HFFc6 (cell line): ENCODE measurements around the gene PITPNM1. TPM values are rescaled to one million over a fixed set of nuclear protein-coding genes. Genes with fewer than 3 reads are reported as not detected.
"Not testable (repeated sequence)": the region's sequence is repeated elsewhere in the genome, so short reads cannot be mapped to it uniquely, and the experiment has no call there.

Source experiments
- DNase-seq: peaks from one replicate; pipeline ENCODE4 v3.0.0-alpha.2; 2018
- H3K27ac Mint-ChIP-seq: 2 replicates; pipeline ENCODE4 v1.8.0; 2020; ENCODE audit warnings: mild to moderate bottlenecking, mixed read lengths
- H3K27me3 Mint-ChIP-seq: 2 replicates; pipeline ENCODE4 v1.8.0; 2021; ENCODE audit warnings: mild to moderate bottlenecking, moderate library complexity, mixed read lengths; ENCODE audit not compliant: insufficient read depth
- H3K36me3 Mint-ChIP-seq: 2 replicates; pipeline ENCODE4 v1.8.0; 2021; ENCODE audit warnings: low read depth, mixed read lengths
- H3K4me1 Mint-ChIP-seq: 2 replicates; pipeline ENCODE4 v1.8.0; 2020; ENCODE audit warnings: low read depth, mixed read lengths
- H3K4me3 Mint-ChIP-seq: 2 replicates; pipeline ENCODE4 v1.8.0; 2020; ENCODE audit warnings: mild to moderate bottlenecking, moderate library complexity, mixed read lengths
- H3K9me3 Mint-ChIP-seq: 2 replicates; pipeline ENCODE4 v1.8.0; 2020; ENCODE audit warnings: mild to moderate bottlenecking, mixed read lengths
- CTCF ChIP-seq: fragments of 200-600 bp; sonication (generic); IDR thresholded peaks from 2 replicates; pipeline ENCODE4 v1.5.0; 2021; ENCODE audit warnings: antibody characterized with exemption, mild to moderate bottlenecking
- total RNA-seq, 6 experiments: library from RNA; stranded (reverse); fragmentation: NEBNext Ultra II Directional; extraction: Animal tissue kit (Norgen Biotek cat#: 25700); gene quantifications; 2 replicates in 1 of 6; 3 replicates in 5 of 6; pipeline ENCODE4 v1.2.3, GENCODE V29; 2021

The PITPNM1 gene
- total RNA-seq, 6 experiments from 2014 or later = 19.6 to 30.3 (median 23.5) TPM

DNA sequence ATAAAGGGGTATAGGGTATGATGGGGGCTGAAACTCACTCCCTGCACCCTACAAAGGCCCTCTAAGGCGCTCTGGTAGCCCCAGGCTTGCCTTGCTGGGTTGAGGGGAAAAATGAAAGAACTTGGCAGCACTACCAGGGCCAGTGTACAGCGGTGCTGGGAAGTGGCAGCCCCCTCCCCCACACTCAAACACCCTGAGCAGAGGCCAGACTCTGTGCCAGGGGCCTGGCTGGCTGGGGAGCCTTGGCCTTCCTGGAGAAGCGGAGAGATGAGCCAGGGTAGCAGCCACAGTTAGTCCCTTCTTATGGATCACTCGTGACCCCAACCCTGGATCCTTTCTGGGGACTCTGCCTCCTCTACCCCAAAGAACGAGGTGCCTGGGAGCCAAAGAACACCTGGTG, 38.8 kb downstream of the PITPNM1 start:
- Mint-ChIP-seq H3K27ac (no peak overlapping the region), H3K27me3 (no peaks in the 10 kb centered on the region; the same call in 1 of the 2 replicates), H3K36me3 (peaks cover 4% of the 10 kb centered on the region; the same call in 1 of the 2 replicates), H3K4me3 (no peak overlapping the region), H3K4me1 (peaks cover 12% of the 10 kb centered on the region; the same call in 1 of the 2 replicates), H3K9me3 (no peaks in the 10 kb centered on the region)
- TF ChIP-seq CTCF = no peak
- no peak for DNase-seq

DNA sequence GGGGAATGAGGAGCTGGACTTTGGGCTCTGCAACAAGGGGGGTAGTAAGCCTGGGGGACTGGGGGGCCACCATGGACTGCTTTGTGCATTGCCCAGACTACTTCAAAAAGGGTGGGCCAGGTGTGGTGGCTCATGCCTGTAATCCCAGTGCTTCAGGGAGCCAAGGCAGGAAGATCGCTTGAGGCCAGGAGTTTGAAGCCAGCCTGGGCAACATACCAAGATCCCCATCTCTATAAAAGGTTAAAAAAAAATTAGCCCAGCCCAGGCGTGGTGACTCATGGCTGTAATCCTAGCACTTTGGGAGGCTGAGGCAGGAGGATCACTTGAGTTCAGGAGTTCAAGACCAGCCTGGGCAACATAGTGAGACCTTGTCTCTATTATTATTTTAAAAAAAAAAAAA, 39.6 kb downstream of the PITPNM1 start:
- not testable (repeated sequence) for H3K36me3 Mint-ChIP-seq, H3K27me3 Mint-ChIP-seq, H3K9me3 Mint-ChIP-seq
- H3K4me3 Mint-ChIP-seq = peak overlapping the region; percentile 84
- peak overlapping the region; percentile 69 for H3K27ac Mint-ChIP-seq
- DNase-seq = peak; percentile 15
- H3K4me1 Mint-ChIP-seq = peaks cover 12% of the 10 kb centered on the region; the same call in 1 of the 2 replicates

DNA sequence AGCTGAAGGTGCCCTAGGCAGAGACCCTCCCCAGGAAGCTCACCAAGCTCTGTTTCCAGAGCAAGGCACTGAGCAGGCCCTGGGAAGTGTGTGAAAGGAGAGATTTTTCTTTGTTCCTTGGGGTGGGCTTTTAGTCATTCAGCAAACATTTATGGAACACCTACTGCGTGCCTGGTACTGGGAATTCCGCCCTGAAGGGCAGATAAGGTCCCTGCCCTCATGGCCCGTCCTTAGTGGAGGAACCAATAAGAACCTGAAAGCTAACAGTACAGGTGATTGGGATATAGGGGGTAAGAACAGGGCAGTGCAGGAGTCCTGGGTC, 40.0 kb downstream of the PITPNM1 start:
- Mint-ChIP-seq H3K27ac (peak overlapping the region; percentile 69), H3K36me3 (peaks cover 4% of the 10 kb centered on the region; the same call in 1 of the 2 replicates), H3K27me3 (peaks cover 2% of the 10 kb centered on the region; the same call in 1 of the 2 replicates), H3K4me1 (peaks cover 12% of the 10 kb centered on the region; the same call in 1 of the 2 replicates), H3K4me3 (peak overlapping the region; percentile 84), H3K9me3 (no peaks in the 10 kb centered on the region)
- DNase-seq = no peak
- no peak for TF ChIP-seq CTCF

DNA sequence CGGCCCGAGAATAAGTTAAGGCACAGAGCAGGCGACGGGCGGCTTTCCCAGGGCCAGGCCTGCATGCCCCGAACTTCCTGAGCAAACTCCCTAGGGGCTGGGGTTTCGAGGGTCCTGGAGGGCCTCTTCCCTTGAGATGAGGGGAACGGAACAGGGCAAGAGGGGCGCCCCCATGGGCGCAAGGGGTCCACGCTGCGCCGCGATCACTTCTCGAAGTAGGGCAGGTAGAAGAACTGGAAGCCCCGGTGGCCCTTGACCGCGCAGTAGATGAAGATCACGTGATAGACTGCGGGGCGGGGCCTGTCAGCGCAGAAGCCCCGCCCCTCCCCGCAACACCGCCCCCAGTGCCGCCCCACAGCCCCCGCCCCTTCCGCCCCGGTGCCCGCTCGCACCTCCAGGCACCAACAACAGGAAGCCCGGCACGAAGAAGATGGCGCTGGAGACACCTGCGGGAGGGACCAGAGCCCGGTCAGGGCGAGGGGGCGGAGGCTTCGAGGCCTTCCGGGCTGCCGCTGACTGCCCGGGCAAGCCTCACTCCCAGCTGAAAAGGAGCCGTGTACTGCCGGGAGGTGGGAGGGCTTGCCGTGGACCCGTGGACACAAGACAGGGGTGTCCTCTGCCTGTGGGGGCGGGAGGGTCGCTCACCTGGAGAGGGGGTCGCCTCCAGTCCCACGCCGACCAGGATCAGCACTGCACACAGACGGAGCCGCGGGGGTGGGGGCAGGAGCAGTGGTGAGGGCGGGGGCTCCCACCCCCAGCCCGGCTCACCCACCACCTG, 40.6 kb downstream of the PITPNM1 start:
- Mint-ChIP-seq H3K4me1 (peaks cover 12% of the 10 kb centered on the region; the same call in 1 of the 2 replicates), H3K27me3 (peaks cover 2% of the 10 kb centered on the region; the same call in 1 of the 2 replicates), H3K36me3 (peaks cover 4% of the 10 kb centered on the region; the same call in 1 of the 2 replicates), H3K9me3 (no peaks in the 10 kb centered on the region), H3K4me3 (peak overlapping the region; percentile 84), H3K27ac (peak overlapping the region; percentile 69)
- peak; percentile 70 for DNase-seq
- peak; percentile 17; the same call in 1 of the 2 replicates for TF ChIP-seq CTCF

- H3K36me3 Mint-ChIP-seq = peaks cover 4% of the 10 kb centered on the region; the same call in 1 of the 2 replicates
- H3K9me3 Mint-ChIP-seq = no peaks in the 10 kb centered on the region
- peaks cover 2% of the 10 kb centered on the region; the same call in 1 of the 2 replicates for H3K27me3 Mint-ChIP-seq
- H3K27ac Mint-ChIP-seq = peak overlapping the region; percentile 69
- no peak for TF ChIP-seq CTCF
- DNase-seq = no peak
- peaks cover 12% of the 10 kb centered on the region; the same call in 1 of the 2 replicates for H3K4me1 Mint-ChIP-seq
- peak overlapping the region; percentile 84 for H3K4me3 Mint-ChIP-seq
Measured at GRCh38 chr11:67463680-67464410, 41.3 kb downstream of the PITPNM1 start.
